HCT116 (cell line): Measurements from ENCODE around the gene SHKBP1.

Experiments
- CEBPB ChIP-seq: IDR thresholded peaks from 2 replicates; pipeline ENCODE4 v1.6.1; 2012; ENCODE audit warnings: low read depth
- CTCF ChIP-seq, 3 experiments: fragments of 200-600 bp in 1 of 3; sonication (generic) in 1 of 3; IDR thresholded peaks in 2 of 3; conservative IDR thresholded peaks in 1 of 3; 2 replicates each; pipeline ENCODE4 v1.5.1; 2012 to 2017; ENCODE audit warnings: low read depth in 2 of 3, low read length in 2 of 3, antibody characterized with exemption in 1 of 3, borderline replicate concordance in 1 of 3, control low read depth in 1 of 3, mild to moderate bottlenecking in 1 of 3, mixed read lengths in 1 of 3, mixed run types in 1 of 3, moderate library complexity in 1 of 3; ENCODE audit not compliant: insufficient read depth in 1 of 3
- ELF1 ChIP-seq: IDR thresholded peaks from 2 replicates; pipeline ENCODE4 v1.6.1; 2012; ENCODE audit warnings: low read depth, borderline replicate concordance
- EZH2 ChIP-seq: fragments of 200-600 bp; sonication (generic); IDR thresholded peaks from 2 replicates; pipeline ENCODE4 v1.6.1; 2017; ENCODE audit warnings: antibody characterized with exemption, mixed run types
- POLR2A ChIP-seq: IDR thresholded peaks from 2 replicates; pipeline ENCODE4 v1.7.0; 2011; ENCODE audit warnings: borderline replicate concordance; ENCODE audit not compliant: insufficient read depth, insufficient read length; ENCODE audit errors: extremely low read depth
- POLR2AphosphoS5 ChIP-seq: IDR thresholded peaks from 2 replicates; pipeline ENCODE4 v1.6.1; 2011; ENCODE audit warnings: mild to moderate bottlenecking, low read depth, low read length, moderate library complexity
- REST ChIP-seq: IDR thresholded peaks from 2 replicates; pipeline ENCODE4 v1.6.1; 2012; ENCODE audit warnings: low read depth
- SIN3A ChIP-seq: IDR thresholded peaks from 2 replicates; pipeline ENCODE4 v1.6.1; 2012; ENCODE audit warnings: low read depth
- SP1 ChIP-seq: IDR thresholded peaks from 2 replicates; pipeline ENCODE4 v1.6.1; 2012; ENCODE audit warnings: low read depth
- TCF7L2 ChIP-seq: IDR thresholded peaks from 2 replicates; pipeline ENCODE4 v1.7.0; 2011; ENCODE audit warnings: borderline replicate concordance, inconsistent platforms; ENCODE audit not compliant: insufficient read depth, insufficient read length; ENCODE audit errors: extremely low read depth
- YY1 ChIP-seq: IDR thresholded peaks from 2 replicates; pipeline ENCODE4 v1.6.1; 2011; ENCODE audit warnings: low read length, low read depth, moderate library complexity, mild to moderate bottlenecking; ENCODE audit not compliant: insufficient replicate concordance; ENCODE audit errors: extremely low read depth
- ZFX ChIP-seq: fragments of 450-650 bp; IDR thresholded peaks from 2 replicates; pipeline ENCODE4 v1.6.1; 2017

GRCh38 chr19:40594657-40595091 lies 18.0 kb downstream of the SHKBP1 start:
- TF ChIP-seq POLR2AphosphoS5, result no peak
- peak in 1 of 3 experiments; percentile 11; a peak in 1 of 6 replicates for TF ChIP-seq CTCF (IDR thresholded peaks at IDR 0.05 in 2 of 3, conservative IDR thresholded peaks at IDR 0.05 in 1 of 3; ENCODE audit: borderline replicate concordance in 1 of 3, insufficient read depth in 1 of 3, low read depth in 2 of 3, low read length in 2 of 3)
- TF ChIP-seq SP1, result no peak
- no peak for TF ChIP-seq ZFX
- TF ChIP-seq ELF1, result no peak
- no peak for TF ChIP-seq CEBPB
- TF ChIP-seq EZH2, result no peak
- TF ChIP-seq SIN3A, result no peak
- TF ChIP-seq POLR2A, result no peak
- no peak for TF ChIP-seq YY1
- no peak for TF ChIP-seq TCF7L2
- no peak for TF ChIP-seq REST
